ENCODE measurements around the gene ZBTB21. TPM values are rescaled to one million over a fixed set of nuclear protein-coding genes. Genes with fewer than 3 reads are reported as not detected.

The ZBTB21 gene
- 5.1 and 13.0 TPM in 2 replicates for total RNA-seq (2014; rRNA removed; shearing (Covaris generic); ENCODE audit: low replicate concordance)

DNA sequence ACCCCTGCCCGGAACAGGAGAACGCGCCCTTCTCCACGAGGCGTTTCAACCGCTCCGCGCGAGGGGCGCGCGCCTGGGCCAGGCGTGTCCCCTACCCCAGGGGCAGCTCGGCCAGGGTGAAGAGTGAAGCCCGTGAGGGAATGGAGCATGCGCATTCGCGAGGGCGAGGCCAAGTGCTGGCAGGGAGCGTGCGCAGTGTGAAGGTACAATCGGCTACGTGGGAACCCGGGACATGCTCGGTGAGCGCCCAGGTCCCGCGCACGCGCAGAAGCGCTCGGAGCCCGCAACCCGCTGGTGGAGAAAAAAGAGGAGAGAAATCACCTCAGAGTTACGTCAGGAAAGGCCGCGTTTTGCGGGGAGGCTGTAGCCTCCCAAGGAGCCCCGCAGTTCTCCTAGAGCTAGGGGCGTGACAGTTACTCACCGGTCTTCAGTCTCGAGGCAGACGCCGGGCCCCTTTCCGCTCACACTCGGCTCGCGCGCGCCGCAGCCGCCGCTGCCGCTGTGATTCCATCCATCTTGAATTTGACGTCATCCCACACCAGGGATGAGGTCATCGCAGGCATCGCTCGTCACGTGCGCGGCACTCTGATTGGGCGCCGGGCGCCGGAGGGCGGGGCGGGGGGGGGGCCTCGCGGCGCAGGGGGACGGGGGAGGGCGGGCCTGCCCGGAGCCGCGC is at the start of gene ZBTB21:
TSS of gene ZBTB21 (minus strand) at position 530 of the 676 bp plus-strand sequence. CDS start 16,265 bp downstream, outside the sequence.
- Histone ChIP-seq H3K4me3 (peak within 1 kb of the TSS; percentile 80), H3K9me3 (no peaks in the 10 kb centered on the region; the same call in 1 of the 2 replicates), H3K36me3 (peaks cover 20% of the 10 kb centered on the region), H3K27me3 (no peaks in the 10 kb centered on the region)
- peak; percentile 98 for DNase-seq

DNA sequence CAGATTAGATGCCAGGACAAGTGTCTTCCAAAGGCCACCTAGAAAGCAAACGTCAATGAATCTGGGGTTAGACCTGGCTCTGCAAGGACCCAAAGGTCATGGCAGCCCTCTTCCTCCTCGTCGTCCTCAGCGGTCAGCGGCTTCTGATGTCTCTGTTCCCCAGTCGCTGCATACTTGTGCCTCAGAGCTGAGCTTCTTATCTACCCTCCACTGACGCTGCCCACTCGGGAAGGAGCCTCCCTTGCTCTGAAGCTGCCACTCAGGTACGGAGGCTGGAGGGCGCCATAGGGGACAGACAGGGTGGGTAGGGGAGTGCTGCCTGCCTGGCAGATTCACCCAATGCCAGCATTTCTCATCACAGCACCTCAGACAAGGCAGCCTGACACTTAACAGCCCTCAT is 49.6 kb upstream of the ZBTB21 start:
- Histone ChIP-seq H3K27me3 (no peaks in the 10 kb centered on the region), H3K9me3 (no peaks in the 10 kb centered on the region), H3K36me3 (no peaks in the 10 kb centered on the region), H3K4me3 (no peak overlapping the region)
- DNase-seq, result no peak

DNA sequence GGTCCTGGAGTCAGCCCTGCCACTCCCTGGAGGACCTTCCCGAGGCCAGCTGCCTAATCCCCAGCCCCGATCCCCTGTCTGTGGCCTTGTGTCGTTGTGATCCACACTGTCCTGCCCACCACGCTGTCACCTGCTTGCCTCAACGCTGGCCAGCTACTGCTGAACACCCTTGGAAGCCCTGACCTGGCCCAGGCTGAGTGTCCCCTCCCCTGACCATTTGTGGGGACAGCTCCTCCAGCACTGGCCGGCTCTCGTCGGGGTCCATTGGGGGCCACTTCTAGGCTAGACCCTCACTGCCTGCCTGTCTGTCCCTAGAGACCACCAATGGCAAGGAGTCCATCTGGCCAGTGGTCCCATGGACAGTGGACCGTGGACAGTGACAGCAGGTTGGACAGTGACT is 49.0 kb upstream of the ZBTB21 start:
- no peak for DNase-seq
- no peaks in the 10 kb centered on the region for H3K9me3 ChIP-seq
- H3K4me3 ChIP-seq, result no peak overlapping the region
- H3K27me3 ChIP-seq, result no peaks in the 10 kb centered on the region
- H3K36me3 ChIP-seq, result no peaks in the 10 kb centered on the region

DNA sequence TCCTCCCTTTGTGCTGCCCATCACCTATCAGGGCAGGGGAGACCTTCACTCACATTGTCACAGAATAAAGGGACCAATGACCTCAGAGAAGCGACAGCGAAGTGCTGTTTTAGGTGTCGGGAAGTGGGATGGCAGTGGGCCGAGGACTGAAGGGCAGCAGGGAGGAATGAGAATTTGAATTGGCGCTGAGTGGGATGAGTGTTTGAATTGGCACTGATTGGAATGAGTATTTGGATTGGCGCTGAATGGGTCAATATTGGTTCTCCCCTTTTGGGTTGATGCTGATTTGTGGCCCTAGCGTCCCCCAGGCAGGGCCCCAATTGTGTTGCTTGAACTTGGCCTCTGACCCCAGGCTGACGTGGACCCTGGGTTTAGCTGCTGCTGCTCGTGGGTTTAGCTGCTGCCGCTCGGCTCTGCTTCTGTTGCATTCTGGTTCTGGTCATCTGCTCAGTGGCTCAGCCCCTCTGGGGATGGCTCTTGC is 48.5 kb upstream of the ZBTB21 start:
- no peaks in the 10 kb centered on the region for H3K9me3 ChIP-seq
- H3K27me3 ChIP-seq, result no peaks in the 10 kb centered on the region
- DNase-seq, result no peak
- no peak overlapping the region for H3K4me3 ChIP-seq
- no peaks in the 10 kb centered on the region for H3K36me3 ChIP-seq

DNA sequence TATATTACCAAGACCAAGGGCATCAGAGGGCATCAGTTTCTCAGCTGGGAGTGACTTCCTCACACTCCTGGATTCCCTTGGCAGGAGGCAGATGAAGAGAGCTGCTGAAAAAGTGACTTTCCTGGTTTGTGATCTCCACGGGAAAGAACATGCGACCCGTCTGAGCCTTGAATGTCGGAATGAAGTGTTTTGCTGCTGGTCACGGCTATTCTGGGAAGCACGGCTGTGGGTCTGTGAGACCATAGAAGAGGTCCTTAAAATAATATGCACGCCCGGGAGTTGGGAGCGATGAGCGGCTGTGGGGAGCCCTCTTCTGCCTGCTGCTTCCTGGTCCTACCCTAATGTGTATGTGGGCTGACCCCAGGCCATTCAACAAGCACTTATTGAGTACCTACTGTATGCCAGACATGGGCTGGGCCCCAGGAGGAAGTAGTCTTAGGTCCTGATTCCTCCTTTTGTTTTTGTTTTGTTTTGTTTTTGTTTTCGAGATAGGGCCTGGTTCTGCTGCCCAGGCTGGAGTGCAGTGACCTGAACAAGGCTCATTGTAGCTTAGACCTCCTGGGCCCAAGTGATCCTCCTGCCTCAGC is 47.8 kb upstream of the ZBTB21 start:
- peaks cover 4% of the 10 kb centered on the region for H3K9me3 ChIP-seq
- no peaks in the 10 kb centered on the region for H3K36me3 ChIP-seq
- no peaks in the 10 kb centered on the region for H3K27me3 ChIP-seq
- no peak overlapping the region for H3K4me3 ChIP-seq
- DNase-seq, result no peak

DNA sequence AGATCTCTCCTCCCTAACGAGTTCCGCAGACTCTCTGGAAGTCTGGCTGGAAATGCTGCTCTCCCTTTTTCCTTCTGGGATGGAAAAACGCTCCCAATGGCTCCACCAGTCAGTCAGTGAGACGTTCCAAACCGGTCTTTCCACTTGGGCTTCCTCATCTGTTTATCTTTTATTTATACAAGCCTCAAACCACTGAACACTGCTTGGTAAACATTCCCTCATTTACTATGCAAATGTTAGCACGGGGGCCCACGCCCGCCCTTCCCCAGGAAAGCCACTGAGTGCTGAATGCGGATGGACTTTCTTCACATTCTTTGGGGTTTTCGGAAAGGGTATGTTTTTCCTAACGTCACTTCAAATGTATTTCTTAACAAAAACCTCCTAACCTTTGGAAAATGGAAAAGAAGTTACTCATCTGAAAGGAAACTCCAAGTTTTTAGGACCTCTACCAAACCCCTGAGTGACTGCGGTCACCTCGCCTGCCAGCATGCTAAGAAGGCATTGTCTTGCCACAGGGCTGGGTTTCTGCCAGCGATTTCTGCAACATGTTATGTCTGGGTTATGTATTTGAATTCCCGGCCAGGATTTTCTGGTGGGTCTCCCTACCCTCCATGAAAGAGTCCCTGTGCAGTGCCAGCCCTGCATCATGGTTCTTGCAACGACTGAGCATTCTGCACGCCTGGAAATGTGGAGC is 47.0 kb upstream of the ZBTB21 start:
- Histone ChIP-seq H3K36me3 (no peaks in the 10 kb centered on the region), H3K9me3 (peaks cover 7% of the 10 kb centered on the region), H3K27me3 (no peaks in the 10 kb centered on the region), H3K4me3 (no peak overlapping the region)
- peak; percentile 98 for DNase-seq

DNA sequence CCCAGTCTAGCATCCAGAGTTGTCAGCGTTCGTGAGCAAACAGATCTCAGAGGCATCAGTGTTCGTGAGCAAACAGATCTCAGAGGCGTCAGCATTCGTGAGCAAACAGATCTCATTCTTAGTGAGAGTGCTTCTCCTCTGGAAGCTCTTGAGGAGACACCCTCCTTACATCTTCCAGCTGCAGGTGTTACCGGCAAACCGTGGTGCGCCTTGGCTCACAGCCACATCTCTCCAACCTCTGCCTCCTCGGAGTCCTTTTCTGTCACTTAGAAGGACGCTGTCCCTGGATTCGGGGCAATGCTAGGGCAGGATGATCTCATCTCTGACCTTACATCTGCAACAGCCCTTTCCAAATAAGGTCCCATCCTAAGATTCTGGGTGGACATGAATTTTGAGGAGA is 46.3 kb upstream of the ZBTB21 start:
- no peaks in the 10 kb centered on the region for H3K27me3 ChIP-seq
- no peak for DNase-seq
- H3K4me3 ChIP-seq, result no peak overlapping the region
- H3K9me3 ChIP-seq, result peaks cover 7% of the 10 kb centered on the region
- no peaks in the 10 kb centered on the region for H3K36me3 ChIP-seq

DNA sequence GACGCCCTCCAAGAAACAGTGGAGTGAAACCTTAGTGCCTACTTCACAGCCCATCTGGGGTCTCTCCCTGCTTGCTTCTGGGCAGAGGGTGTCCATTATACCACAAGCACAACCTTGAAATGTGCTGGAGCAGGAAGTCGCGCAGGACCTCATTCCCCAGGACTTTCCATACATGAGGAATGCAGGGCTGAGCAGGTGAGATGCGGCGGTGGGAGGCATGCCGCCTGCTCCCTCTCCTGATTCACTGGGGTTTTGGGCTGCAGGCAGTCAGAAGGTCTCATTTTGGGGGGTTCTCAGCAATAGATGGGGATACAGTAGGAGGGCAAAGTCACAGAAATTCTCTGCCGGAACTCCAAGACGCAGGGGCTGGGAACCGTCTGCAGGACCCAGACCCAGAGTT is 45.3 kb upstream of the ZBTB21 start:
- peaks cover 7% of the 10 kb centered on the region for H3K9me3 ChIP-seq
- no peak for DNase-seq
- H3K4me3 ChIP-seq, result no peak overlapping the region
- H3K27me3 ChIP-seq, result no peaks in the 10 kb centered on the region
- H3K36me3 ChIP-seq, result no peaks in the 10 kb centered on the region

DNA sequence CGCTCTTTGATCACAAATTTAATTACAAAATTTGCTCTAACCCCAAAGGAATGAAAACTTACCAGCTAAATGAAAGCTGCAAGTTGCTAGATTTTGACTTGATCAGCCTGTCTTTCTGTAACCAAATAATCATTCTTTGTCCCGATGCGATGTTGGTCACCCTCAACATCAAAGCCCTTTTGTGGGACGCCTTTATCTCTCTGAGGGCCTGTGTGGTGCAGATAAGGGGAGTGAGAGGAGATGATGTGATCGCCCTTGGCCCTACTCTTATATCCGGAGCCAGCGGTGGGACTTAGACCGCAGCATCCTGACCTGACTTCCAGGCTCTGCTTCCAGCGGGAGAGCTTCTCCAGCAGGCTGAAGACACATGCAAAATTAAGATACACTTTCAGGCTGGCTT is 41.6 kb upstream of the ZBTB21 start:
- Histone ChIP-seq H3K36me3 (no peaks in the 10 kb centered on the region), H3K4me3 (no peak overlapping the region), H3K9me3 (peaks cover 7% of the 10 kb centered on the region), H3K27me3 (no peaks in the 10 kb centered on the region)
- no peak for DNase-seq

DNA sequence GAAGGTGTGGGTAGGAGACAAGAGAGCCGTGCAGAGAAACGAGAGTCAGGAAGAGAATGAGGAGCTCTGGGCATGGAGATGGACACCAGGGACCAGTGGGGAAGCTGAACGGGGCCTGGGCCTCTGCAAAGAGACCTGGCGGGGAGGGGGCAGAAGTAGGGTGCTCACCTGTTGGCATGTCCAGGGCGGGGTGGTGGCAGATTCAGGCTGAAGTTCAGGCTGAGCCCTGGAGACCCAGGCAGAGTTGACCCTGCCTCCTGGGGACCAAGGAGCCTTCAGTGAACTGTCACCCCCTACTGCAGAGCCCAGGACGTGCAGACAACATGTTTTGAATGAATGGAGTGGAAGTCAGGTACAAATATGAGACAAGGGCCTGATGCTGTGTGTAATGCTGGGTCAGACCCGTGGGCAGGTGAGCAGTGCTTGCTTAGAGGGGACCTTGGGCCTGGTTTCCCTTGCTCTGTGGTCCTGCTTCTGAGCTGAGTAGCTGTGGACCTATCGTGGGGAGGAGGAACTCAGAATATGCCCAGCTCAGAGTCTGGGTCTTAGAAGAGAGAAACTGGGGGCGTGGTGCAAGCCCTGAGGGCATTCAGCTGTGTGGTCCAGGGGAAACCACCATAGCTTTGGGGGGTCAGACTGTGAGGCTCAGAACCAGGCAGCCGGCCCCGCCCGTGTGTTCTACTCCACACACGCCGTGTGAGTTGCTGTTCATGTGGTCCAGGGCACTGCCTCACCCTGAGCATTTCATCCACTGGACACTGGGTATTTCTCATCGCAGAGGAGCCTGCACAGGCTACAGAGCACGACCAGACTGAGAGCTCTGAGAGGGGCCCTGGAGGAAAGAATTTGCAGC is 39.6 kb upstream of the ZBTB21 start:
- Histone ChIP-seq H3K27me3 (no peaks in the 10 kb centered on the region), H3K4me3 (no peak overlapping the region), H3K36me3 (no peaks in the 10 kb centered on the region), H3K9me3 (peaks cover 7% of the 10 kb centered on the region)
- DNase-seq, result no peak

DNA sequence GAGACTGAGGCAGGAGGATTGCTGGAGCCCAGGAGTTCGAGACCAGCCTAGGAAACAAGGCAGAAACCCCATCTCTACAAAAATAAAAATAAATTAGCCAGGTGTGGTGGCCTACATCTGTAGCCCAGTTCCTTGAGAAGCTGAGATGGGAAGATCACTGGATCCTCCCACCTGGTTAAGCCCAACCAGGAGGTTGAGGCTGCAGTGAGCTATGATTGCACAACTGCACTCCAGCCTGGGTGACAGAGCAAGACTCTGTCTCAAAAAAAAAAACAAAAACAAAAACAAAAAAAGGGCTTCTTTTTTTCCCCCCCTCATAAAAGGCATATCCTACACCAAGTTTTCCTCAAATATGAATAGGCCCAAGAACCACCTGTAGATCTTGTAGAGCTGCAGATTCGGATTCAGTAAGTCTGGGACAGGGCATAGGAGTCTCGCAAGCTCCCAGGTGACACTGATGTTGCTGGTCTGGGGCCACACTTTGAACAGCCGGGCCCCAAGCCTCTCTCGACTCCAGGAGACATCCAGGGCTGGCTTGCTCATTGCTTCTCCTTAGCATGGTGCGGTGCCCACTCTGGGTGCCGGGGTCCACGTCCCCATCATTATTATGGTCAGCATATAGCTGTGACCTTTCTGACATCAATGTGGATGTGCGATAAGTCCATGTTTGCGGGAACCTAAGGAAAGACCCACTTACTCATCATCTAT is 38.9 kb upstream of the ZBTB21 start:
- peaks cover 7% of the 10 kb centered on the region for H3K9me3 ChIP-seq
- H3K27me3 ChIP-seq, result no peaks in the 10 kb centered on the region
- no peak overlapping the region for H3K4me3 ChIP-seq
- H3K36me3 ChIP-seq, result no peaks in the 10 kb centered on the region
- no peak for DNase-seq

DNA sequence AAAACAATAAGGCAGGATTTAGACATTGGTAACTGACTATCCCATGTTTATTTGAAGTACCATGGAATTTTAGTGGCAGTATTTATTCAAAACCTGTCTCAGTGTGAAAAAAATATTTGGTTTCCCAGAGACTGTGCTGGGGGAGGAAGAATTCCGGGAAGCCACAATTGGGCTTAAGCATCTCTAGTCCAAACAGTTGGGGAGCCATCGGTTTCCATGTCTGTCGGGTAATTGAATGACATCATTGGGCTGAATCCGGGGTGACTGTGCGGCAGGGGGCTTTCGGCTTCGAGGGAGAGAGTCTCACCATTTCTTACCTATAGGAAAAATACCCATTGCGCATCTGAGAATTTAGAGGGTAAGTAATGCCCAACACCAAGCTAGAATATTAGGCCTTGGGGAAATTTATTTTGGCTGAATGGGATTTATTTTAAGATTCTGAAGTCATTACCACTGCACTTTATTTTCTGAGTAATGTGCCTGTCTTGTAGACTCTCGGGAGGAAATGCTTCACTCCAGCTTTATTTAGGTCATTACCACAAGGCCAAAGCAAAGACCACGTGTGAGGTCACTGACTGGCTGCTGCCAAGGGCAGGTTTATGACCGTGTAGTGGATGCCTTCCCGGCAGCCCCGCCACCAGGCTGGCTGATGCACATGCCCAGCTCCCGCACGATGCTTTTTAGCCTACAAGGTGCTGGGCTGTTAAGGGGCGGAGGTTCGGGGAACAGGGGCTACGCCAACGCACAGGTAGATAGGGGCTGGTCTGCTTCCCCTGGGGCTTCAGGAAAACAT is 37.9 kb upstream of the ZBTB21 start:
- H3K27me3 ChIP-seq, result no peaks in the 10 kb centered on the region
- peak; percentile 96 for DNase-seq
- no peaks in the 10 kb centered on the region for H3K36me3 ChIP-seq
- H3K9me3 ChIP-seq, result peaks cover 4% of the 10 kb centered on the region
- H3K4me3 ChIP-seq, result no peak overlapping the region

DNA sequence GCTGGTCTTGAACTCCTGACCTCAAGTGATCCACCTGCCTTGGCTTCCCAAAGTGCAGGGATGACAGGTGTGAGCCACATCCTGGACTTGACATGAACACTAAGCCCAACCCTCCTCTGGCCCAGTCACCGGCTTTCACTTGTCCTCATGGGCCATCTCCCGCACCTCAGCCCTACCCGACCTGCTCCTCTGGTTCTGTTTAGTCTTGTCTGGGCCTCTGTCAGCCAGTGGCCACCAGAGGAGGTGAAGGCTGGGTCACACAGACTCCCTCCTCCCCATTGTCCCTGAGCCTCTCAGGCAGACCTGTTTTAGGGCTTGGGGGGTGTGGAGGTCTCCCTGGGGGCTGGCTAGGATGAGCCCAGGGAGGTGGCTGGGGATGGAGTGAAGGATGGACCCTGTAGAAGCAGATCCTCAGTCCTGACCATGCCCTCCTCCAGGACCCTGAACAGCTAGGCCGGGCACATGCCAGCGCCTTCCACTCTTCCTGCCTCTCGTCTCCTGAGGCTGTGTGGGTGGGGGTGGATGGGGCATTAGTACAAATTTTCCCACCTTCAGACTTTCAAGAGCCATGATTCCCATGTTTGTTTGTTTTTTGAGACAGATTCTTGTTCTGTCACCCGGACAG is 34.8 kb upstream of the ZBTB21 start:
- DNase-seq, result no peak
- Histone ChIP-seq H3K9me3 (no peaks in the 10 kb centered on the region), H3K27me3 (no peaks in the 10 kb centered on the region), H3K36me3 (no peaks in the 10 kb centered on the region), H3K4me3 (no peak overlapping the region)

DNA sequence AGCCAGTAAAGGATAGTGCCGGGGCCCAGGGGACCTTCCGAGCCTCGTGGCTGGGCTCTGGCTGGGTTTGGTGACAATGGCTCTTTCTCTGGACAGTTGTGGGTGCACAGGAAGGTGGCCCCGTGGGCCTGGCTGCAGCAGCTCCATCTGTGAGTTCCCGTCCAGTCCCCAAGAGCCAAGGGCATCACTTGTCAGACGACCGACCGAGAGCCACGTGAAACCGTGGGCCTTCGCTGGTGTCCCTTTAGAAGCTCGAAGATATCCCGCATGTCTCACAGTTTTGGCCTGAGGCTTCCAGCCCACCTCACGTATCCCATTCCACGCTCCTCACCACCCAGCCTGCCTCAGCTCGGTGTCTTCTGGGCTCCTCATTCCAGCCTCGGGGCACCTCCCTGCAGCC is 33.8 kb upstream of the ZBTB21 start:
- no peak for DNase-seq
- H3K36me3 ChIP-seq, result no peaks in the 10 kb centered on the region
- no peaks in the 10 kb centered on the region for H3K9me3 ChIP-seq
- H3K4me3 ChIP-seq, result no peak overlapping the region
- H3K27me3 ChIP-seq, result no peaks in the 10 kb centered on the region

DNA sequence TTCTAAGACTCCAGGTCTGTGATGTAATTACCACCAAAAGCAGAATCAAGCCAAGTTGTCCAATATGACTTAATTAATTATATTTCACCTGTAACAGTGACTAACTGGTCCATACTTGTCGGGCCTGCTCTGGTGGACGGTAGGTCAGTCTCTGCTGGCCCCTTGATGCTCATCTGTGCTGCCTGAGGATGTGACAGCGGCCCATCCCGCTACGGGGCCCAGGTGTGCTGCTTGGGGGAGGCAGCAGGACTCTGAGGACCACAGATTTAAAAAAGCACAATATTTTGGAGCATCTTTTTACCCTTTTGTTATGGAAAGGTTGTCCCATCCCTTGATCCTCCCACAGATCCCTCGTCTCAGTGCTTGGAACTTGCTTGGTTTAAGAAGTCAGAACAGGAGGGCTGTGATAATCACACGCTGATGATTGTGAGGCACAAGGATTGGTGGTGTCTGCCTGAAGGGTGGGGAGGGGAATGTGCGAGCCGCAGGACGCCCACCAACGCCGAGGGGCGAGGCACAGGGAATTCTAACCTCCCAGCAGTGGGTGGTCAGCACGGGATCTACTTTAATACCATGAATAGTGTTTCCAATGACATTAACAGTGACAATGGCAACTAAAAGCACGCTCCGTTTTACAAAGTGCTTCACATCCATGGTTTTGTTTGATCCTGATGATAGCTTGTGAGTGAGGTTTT is 33.2 kb upstream of the ZBTB21 start:
- no peak for DNase-seq
- Histone ChIP-seq H3K4me3 (no peak overlapping the region), H3K9me3 (no peaks in the 10 kb centered on the region), H3K27me3 (no peaks in the 10 kb centered on the region), H3K36me3 (no peaks in the 10 kb centered on the region)

Data from MG63 (cell line).